Osteoblast (primary cell): Measurements from ENCODE around the gene RALGPS1. TPM values are rescaled to one million over a fixed set of nuclear protein-coding genes. Genes with fewer than 3 reads are reported as not detected.

ENCODE experiments used
- DNase-seq: peaks from one replicate; pipeline ENCODE4 v3.0.0; 2011; ENCODE audit warnings: low spot score, mixed read lengths; ENCODE audit not compliant: insufficient read length; ENCODE audit errors: missing footprints
- H2AFZ ChIP-seq: 2 replicates; pipeline ENCODE4 v1.6.0; 2011; ENCODE audit warnings: mild to moderate bottlenecking, low read length
- H3K27ac ChIP-seq: 2 replicates; pipeline ENCODE4 v1.5.1; 2011; ENCODE audit warnings: mild to moderate bottlenecking, low read depth, low read length, moderate library complexity
- H3K27me3 ChIP-seq: 2 replicates; pipeline ENCODE4 v1.6.0; 2012; ENCODE audit warnings: mild to moderate bottlenecking, control low read depth, inconsistent platforms, low read length, moderate library complexity; ENCODE audit not compliant: insufficient read depth
- H3K36me3 ChIP-seq: 2 replicates; pipeline ENCODE4 v1.5.1; 2011; ENCODE audit warnings: mild to moderate bottlenecking, low read length, control low read depth, moderate library complexity; ENCODE audit not compliant: insufficient read depth
- H3K4me1 ChIP-seq: 2 replicates; pipeline ENCODE4 v1.5.1; 2011; ENCODE audit warnings: mild to moderate bottlenecking, low read length, control low read depth, moderate library complexity; ENCODE audit not compliant: insufficient read depth
- H3K4me2 ChIP-seq: 2 replicates; pipeline ENCODE4 v1.6.0; 2011; ENCODE audit warnings: mild to moderate bottlenecking, low read length; ENCODE audit not compliant: insufficient read depth
- H3K4me3 ChIP-seq: fragments of 200-600 bp; sonication (generic); 3 replicates; pipeline ENCODE4 v1.5.1; 2012; ENCODE audit warnings: mild to moderate bottlenecking, low read length, inconsistent platforms; ENCODE audit not compliant: insufficient read depth
- H3K79me2 ChIP-seq: 2 replicates; pipeline ENCODE4 v1.6.0; 2012; ENCODE audit warnings: mild to moderate bottlenecking, low read length, control low read depth, inconsistent platforms; ENCODE audit not compliant: insufficient read depth
- H3K9me3 ChIP-seq: 2 replicates; pipeline ENCODE4 v1.5.1; 2011; ENCODE audit warnings: low read depth, low read length, control low read depth
- H4K20me1 ChIP-seq: 2 replicates; pipeline ENCODE4 v1.6.0; 2012; ENCODE audit warnings: mild to moderate bottlenecking, low read length, control low read depth; ENCODE audit not compliant: insufficient read depth
- CTCF ChIP-seq: IDR thresholded peaks from 2 replicates; pipeline ENCODE4 v1.5.1; 2011; ENCODE audit warnings: mild to moderate bottlenecking, low read depth, low read length, moderate library complexity; ENCODE audit errors: extremely low read depth
- total RNA-seq: library from RNA; depleted of rRNA; stranded (reverse); fragments of >200 nt; gene quantifications from 2 replicates; pipeline ENCODE4 v1.2.3, GENCODE V29; 2012

RALGPS1 gene
- total RNA-seq, 1 donor = 5.1 TPM

- peak; percentile 60 for DNase-seq
- no peak overlapping the region for H3K27ac ChIP-seq
Measured at GRCh38 chr9:127004946-127005769, 90.6 kb downstream of the RALGPS1 start.

GRCh38 chr9:127005770-127006314, 91.3 kb downstream of the RALGPS1 start:
- no peak for DNase-seq
- Histone ChIP-seq H3K79me2 (no peaks in the 10 kb centered on the region), H3K4me1 (no peaks in the 10 kb centered on the region), H3K27me3 (no peaks in the 10 kb centered on the region), H3K4me3 (no peak overlapping the region), H3K36me3 (no peaks in the 10 kb centered on the region), H3K27ac (no peak overlapping the region), H2AFZ (no peak overlapping the region), H4K20me1 (no peaks in the 10 kb centered on the region), H3K4me2 (no peak overlapping the region), H3K9me3 (no peaks in the 10 kb centered on the region)
- TF ChIP-seq CTCF = no peak

More at GRCh38 chr9:127004946-127005769, 90.6 kb downstream of the RALGPS1 start:
- Histone ChIP-seq H3K79me2 (no peaks in the 10 kb centered on the region), H3K36me3 (no peaks in the 10 kb centered on the region), H3K4me2 (no peak overlapping the region), H2AFZ (no peak overlapping the region), H4K20me1 (no peaks in the 10 kb centered on the region), H3K9me3 (no peaks in the 10 kb centered on the region), H3K27me3 (no peaks in the 10 kb centered on the region), H3K4me3 (no peak overlapping the region), H3K4me1 (no peaks in the 10 kb centered on the region)
- no peak for TF ChIP-seq CTCF

GRCh38 chr9:127007638-127008037, 93.1 kb downstream of the RALGPS1 start:
- TF ChIP-seq CTCF = no peak
- Histone ChIP-seq H4K20me1 (no peaks in the 10 kb centered on the region), H3K4me3 (no peak overlapping the region), H2AFZ (no peak overlapping the region), H3K27ac (no peak overlapping the region), H3K27me3 (peaks cover 10% of the 10 kb centered on the region), H3K9me3 (no peaks in the 10 kb centered on the region), H3K4me1 (no peaks in the 10 kb centered on the region), H3K79me2 (no peaks in the 10 kb centered on the region), H3K36me3 (no peaks in the 10 kb centered on the region), H3K4me2 (no peak overlapping the region)
- no peak for DNase-seq

- Histone ChIP-seq H3K36me3 (no peaks in the 10 kb centered on the region), H3K27ac (no peak overlapping the region), H3K4me3 (no peak overlapping the region), H4K20me1 (no peaks in the 10 kb centered on the region), H3K79me2 (no peaks in the 10 kb centered on the region), H3K4me1 (no peaks in the 10 kb centered on the region), H3K4me2 (no peak overlapping the region), H2AFZ (no peak overlapping the region), H3K27me3 (peaks cover 13% of the 10 kb centered on the region), H3K9me3 (no peaks in the 10 kb centered on the region)
- no peak for DNase-seq
- TF ChIP-seq CTCF = no peak
Measured at GRCh38 chr9:127008076-127008475, 93.5 kb downstream of the RALGPS1 start.
